Liver (tissue), 9 donors: ENCODE data around the gene AQP12A. TPM values are rescaled to one million over a fixed set of nuclear protein-coding genes. Genes with fewer than 3 reads are reported as not detected.
"Not testable (repeated sequence)": the region's sequence is repeated elsewhere in the genome, so short reads cannot be mapped to it uniquely, and the experiment has no call there.

ENCODE experiments used
- DNase-seq: peaks from one replicate; pipeline ENCODE4 v3.0.0-alpha.2; 2017; ENCODE audit warnings: low spot score
- H3K27ac ChIP-seq, 2 donors: one replicate each; pipeline ENCODE4 v1.7.0; 2013; ENCODE audit warnings: inconsistent platforms in 2 of 2, low read length in 2 of 2, control low read depth in 1 of 2, low read depth in 1 of 2, mild to moderate bottlenecking in 1 of 2
- H3K27me3 ChIP-seq, 4 donors: one replicate each; pipeline versions ENCODE4 v1.6.1 to v1.7.0; 2013; ENCODE audit warnings: low read length in 3 of 4, inconsistent platforms in 1 of 4, mild to moderate bottlenecking in 1 of 4, moderate library complexity in 1 of 4; ENCODE audit not compliant: control insufficient read depth in 4 of 4, insufficient read depth in 4 of 4
- H3K36me3 ChIP-seq, 4 donors: one replicate each; pipeline versions ENCODE4 v1.6.1 to v1.7.0; 2013; ENCODE audit warnings: low read length in 3 of 4, mild to moderate bottlenecking in 3 of 4, low read depth in 1 of 4, moderate library complexity in 1 of 4; ENCODE audit not compliant: control insufficient read depth in 4 of 4, insufficient read depth in 3 of 4
- H3K4me1 ChIP-seq, 4 donors: one replicate each; pipeline versions ENCODE4 v1.6.1 to v1.7.0; 2013; ENCODE audit warnings: low read length in 3 of 4, mild to moderate bottlenecking in 3 of 4, moderate library complexity in 1 of 4; ENCODE audit not compliant: control insufficient read depth in 4 of 4, insufficient read depth in 4 of 4
- H3K4me3 ChIP-seq, 3 donors: one replicate each; pipeline versions ENCODE4 v1.6.1 to v1.7.0; 2013; ENCODE audit warnings: low read length in 3 of 3, control low read depth in 1 of 3, low read depth in 1 of 3, mild to moderate bottlenecking in 1 of 3
- H3K9ac ChIP-seq, 2 donors: one replicate each; pipeline ENCODE4 v1.7.0; 2013; ENCODE audit warnings: low read length in 2 of 2, mild to moderate bottlenecking in 2 of 2, moderate library complexity in 2 of 2, control low read depth in 1 of 2, low read depth in 1 of 2
- H3K9me3 ChIP-seq, 4 donors: one replicate each; pipeline versions ENCODE4 v1.6.1 to v1.7.0; 2013; ENCODE audit warnings: low read length in 3 of 4; ENCODE audit not compliant: control insufficient read depth in 4 of 4
- ATF3 ChIP-seq: IDR thresholded peaks from 2 replicates; pipeline ENCODE4 v1.6.1; 2016; ENCODE audit warnings: antibody characterized with exemption
- EGR1 ChIP-seq, 2 donors: IDR thresholded peaks; 2 replicates each; pipeline ENCODE4 v1.6.1; 2016 to 2018; ENCODE audit warnings: antibody characterized with exemption in 2 of 2, low read depth in 2 of 2
- FOXA1 ChIP-seq: IDR thresholded peaks from 2 replicates; pipeline ENCODE4 v1.6.1; 2016; ENCODE audit warnings: antibody characterized with exemption
- FOXA2 ChIP-seq: IDR thresholded peaks from 2 replicates; pipeline ENCODE4 v1.6.1; 2016; ENCODE audit warnings: antibody characterized with exemption
- GABPA ChIP-seq, 2 donors: IDR thresholded peaks in 1 of 2; conservative IDR thresholded peaks in 1 of 2; 2 replicates each; pipeline ENCODE4 v1.6.1; 2016; ENCODE audit warnings: antibody characterized with exemption in 2 of 2, mild to moderate bottlenecking in 1 of 2, moderate library complexity in 1 of 2
- HNF4A ChIP-seq, 2 donors: conservative IDR thresholded peaks; 2 replicates each; pipeline ENCODE4 v1.6.1; 2016; ENCODE audit warnings: antibody characterized with exemption in 2 of 2, mild to moderate bottlenecking in 2 of 2
- HNF4G ChIP-seq: IDR thresholded peaks from 2 replicates; pipeline ENCODE4 v1.6.1; 2016; ENCODE audit warnings: antibody characterized with exemption
- JUND ChIP-seq, 2 donors: IDR thresholded peaks; 2 replicates each; pipeline ENCODE4 v1.6.1; 2016; ENCODE audit warnings: antibody characterized with exemption in 2 of 2
- MAX ChIP-seq: IDR thresholded peaks from 2 replicates; pipeline ENCODE4 v1.6.1; 2016; ENCODE audit warnings: antibody characterized with exemption
- NR2F2 ChIP-seq: IDR thresholded peaks from 2 replicates; pipeline ENCODE4 v1.6.1; 2016; ENCODE audit warnings: antibody characterized with exemption
- RAD21 ChIP-seq, 2 donors: IDR thresholded peaks; 2 replicates each; pipeline ENCODE4 v1.6.1; 2016; ENCODE audit warnings: antibody characterized with exemption in 2 of 2, mild to moderate bottlenecking in 2 of 2
- REST ChIP-seq: IDR thresholded peaks from 2 replicates; pipeline ENCODE4 v1.6.1; 2016; ENCODE audit warnings: antibody characterized with exemption, mild to moderate bottlenecking
- RXRA ChIP-seq, 2 donors: IDR thresholded peaks; 2 replicates each; pipeline ENCODE4 v1.6.1; 2017 to 2018; ENCODE audit warnings: antibody characterized with exemption in 2 of 2, mild to moderate bottlenecking in 1 of 2
- SP1 ChIP-seq: IDR thresholded peaks from 2 replicates; pipeline ENCODE4 v1.6.1; 2018; ENCODE audit warnings: antibody characterized with exemption, mild to moderate bottlenecking
- TAF1 ChIP-seq: conservative IDR thresholded peaks from 2 replicates; pipeline ENCODE4 v1.6.1; 2016; ENCODE audit warnings: antibody characterized with exemption, mild to moderate bottlenecking
- YY1 ChIP-seq: IDR thresholded peaks from 2 replicates; pipeline ENCODE4 v1.6.1; 2016; ENCODE audit warnings: antibody characterized with exemption, mild to moderate bottlenecking
- WGBS: extraction: QIAGEN DNeasy Blood & Tissue Kit; methylation state at CpG from one replicate; pipeline ENCODE4 v1.1.7; 2013; 5-methylcytosine and 5-hydroxymethylcytosine counted together
- polyA plus RNA-seq, 2 donors: library from polyadenylated mRNA; stranded (reverse) in 1 of 2; unstranded in 1 of 2; fragments of 200-250 nt in 1 of 2; fragments of >200 nt in 1 of 2; fragmentation: Nextera tagmentation in 1 of 2; extraction: Ambion mirVana in 1 of 2; gene quantifications; one replicate each; pipeline versions ENCODE4 v1.2.1 to v1.2.3, GENCODE V29; 2013 to 2015
- total RNA-seq, 2 donors: library from RNA; depleted of rRNA; stranded (reverse); fragments of >200 nt; gene quantifications; one replicate each; pipeline ENCODE4 v1.2.3, GENCODE V29; 2014
- TF ChIP-seq, protein P1 (sequence below): fragments of 150-350 bp; IDR thresholded peaks from 2 replicates; pipeline ENCODE4 v1.5.1; 2017; ENCODE audit warnings: improper control_type of control experiment, low read depth, low read length; ENCODE audit not compliant: missing input control
- TF ChIP-seq, protein P2 (sequence below): IDR thresholded peaks from 2 replicates; pipeline ENCODE4 v1.6.1; 2016; ENCODE audit warnings: antibody characterized with exemption
- donor health status: healthy.
- donor health status: healthy.
- donor health status: healthy.
- donor health status: healthy.
- donor health status: healthy.

The AQP12A gene, protein sequence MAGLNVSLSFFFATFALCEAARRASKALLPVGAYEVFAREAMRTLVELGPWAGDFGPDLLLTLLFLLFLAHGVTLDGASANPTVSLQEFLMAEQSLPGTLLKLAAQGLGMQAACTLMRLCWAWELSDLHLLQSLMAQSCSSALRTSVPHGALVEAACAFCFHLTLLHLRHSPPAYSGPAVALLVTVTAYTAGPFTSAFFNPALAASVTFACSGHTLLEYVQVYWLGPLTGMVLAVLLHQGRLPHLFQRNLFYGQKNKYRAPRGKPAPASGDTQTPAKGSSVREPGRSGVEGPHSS
- not detected for total RNA-seq
- polyA plus RNA-seq = not detected

DNA sequence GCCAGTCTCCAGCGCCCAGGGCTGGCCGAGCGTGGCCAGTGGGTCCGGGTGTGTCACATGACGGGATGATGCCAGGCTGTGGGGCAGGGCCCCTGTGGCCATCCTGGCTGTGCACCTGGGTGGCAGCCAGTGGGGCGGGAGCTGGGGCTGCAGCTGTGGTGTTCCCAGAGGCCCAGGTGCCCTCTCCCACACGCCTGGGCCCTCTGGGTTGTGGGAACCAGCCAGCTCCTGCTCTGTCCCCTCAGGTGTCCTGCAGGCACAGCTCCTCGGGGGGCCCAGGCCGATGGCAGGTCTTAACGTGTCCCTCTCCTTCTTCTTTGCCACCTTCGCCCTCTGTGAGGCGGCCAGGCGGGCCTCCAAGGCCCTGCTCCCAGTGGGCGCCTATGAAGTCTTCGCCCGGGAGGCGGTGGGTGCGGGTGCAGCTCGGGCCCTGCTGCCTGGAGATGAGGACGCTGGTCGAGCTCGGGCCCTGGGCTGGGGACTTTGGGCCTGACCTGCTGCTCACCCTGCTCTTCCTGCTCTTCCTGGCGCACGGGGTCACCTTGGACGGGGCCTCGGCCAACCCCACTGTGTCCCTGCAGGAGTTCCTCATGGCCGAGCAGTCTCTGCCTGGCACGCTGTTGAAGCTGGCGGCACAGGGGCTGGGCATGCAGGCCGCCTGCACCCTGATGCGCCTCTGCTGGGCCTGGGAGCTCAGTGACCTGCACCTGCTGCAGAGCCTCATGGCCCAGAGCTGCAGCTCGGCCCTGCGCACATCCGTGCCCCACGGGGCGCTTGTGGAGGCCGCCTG is at the start of gene AQP12A:
AQP12A (plus strand) TSS at position 236 of the 790 bp plus-strand sequence; CDS start at position 284, 48 bp downstream.
- H3K9ac ChIP-seq, H3K27ac ChIP-seq, H3K4me1 ChIP-seq, H3K36me3 ChIP-seq, H3K27me3 ChIP-seq, H3K4me3 ChIP-seq, H3K9me3 ChIP-seq, DNase-seq: not testable (repeated sequence)
- WGBS = 90% methylated on average over 24 of the region's 37 CpGs

GRCh38 chr2:240642061-240642805 is 49.4 kb upstream of the AQP12A start:
- H3K4me3 ChIP-seq = no peak overlapping the region
- no peaks in the 10 kb centered on the region for H3K4me1 ChIP-seq
- WGBS = 83% methylated on average over 36 of the region's 36 CpGs
- H3K9me3 ChIP-seq = no peaks in the 10 kb centered on the region
- H3K27ac ChIP-seq = no peak overlapping the region
- no peak for DNase-seq
- no peaks in the 10 kb centered on the region for H3K36me3 ChIP-seq
- no peak for TF ChIP-seq HNF4A (conservative IDR thresholded peaks at IDR 0.05)
- TF ChIP-seq MAX = no peak
- TF ChIP-seq REST = no peak
- no peak for TF ChIP-seq EGR1 (IDR thresholded peaks at IDR 0.05; ENCODE audit: low read depth in 2 of 2)
- no peak for TF ChIP-seq JUND (IDR thresholded peaks at IDR 0.05)
- TF ChIP-seq HNF4G = no peak
- no peak for TF ChIP-seq GABPA (IDR thresholded peaks at IDR 0.05 in 1 of 2, conservative IDR thresholded peaks at IDR 0.05 in 1 of 2)
- no peak for TF ChIP-seq RAD21 (IDR thresholded peaks at IDR 0.05)
- TF ChIP-seq FOXA2 = no peak
- TF ChIP-seq, protein P1, sequence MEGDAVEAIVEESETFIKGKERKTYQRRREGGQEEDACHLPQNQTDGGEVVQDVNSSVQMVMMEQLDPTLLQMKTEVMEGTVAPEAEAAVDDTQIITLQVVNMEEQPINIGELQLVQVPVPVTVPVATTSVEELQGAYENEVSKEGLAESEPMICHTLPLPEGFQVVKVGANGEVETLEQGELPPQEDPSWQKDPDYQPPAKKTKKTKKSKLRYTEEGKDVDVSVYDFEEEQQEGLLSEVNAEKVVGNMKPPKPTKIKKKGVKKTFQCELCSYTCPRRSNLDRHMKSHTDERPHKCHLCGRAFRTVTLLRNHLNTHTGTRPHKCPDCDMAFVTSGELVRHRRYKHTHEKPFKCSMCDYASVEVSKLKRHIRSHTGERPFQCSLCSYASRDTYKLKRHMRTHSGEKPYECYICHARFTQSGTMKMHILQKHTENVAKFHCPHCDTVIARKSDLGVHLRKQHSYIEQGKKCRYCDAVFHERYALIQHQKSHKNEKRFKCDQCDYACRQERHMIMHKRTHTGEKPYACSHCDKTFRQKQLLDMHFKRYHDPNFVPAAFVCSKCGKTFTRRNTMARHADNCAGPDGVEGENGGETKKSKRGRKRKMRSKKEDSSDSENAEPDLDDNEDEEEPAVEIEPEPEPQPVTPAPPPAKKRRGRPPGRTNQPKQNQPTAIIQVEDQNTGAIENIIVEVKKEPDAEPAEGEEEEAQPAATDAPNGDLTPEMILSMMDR = no peak
- TF ChIP-seq SP1 = no peak
- TF ChIP-seq ATF3 = no peak
- TF ChIP-seq, protein P2, sequence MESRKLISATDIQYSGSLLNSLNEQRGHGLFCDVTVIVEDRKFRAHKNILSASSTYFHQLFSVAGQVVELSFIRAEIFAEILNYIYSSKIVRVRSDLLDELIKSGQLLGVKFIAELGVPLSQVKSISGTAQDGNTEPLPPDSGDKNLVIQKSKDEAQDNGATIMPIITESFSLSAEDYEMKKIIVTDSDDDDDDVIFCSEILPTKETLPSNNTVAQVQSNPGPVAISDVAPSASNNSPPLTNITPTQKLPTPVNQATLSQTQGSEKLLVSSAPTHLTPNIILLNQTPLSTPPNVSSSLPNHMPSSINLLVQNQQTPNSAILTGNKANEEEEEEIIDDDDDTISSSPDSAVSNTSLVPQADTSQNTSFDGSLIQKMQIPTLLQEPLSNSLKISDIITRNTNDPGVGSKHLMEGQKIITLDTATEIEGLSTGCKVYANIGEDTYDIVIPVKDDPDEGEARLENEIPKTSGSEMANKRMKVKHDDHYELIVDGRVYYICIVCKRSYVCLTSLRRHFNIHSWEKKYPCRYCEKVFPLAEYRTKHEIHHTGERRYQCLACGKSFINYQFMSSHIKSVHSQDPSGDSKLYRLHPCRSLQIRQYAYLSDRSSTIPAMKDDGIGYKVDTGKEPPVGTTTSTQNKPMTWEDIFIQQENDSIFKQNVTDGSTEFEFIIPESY = no peak
- TF ChIP-seq RXRA (IDR thresholded peaks at IDR 0.05) = no peak
- no peak for TF ChIP-seq NR2F2
- no peak for TF ChIP-seq FOXA1
- TF ChIP-seq YY1 = no peak
- no peak for TF ChIP-seq TAF1
- H3K9ac ChIP-seq = no peak overlapping the region
- no peaks in the 10 kb centered on the region for H3K27me3 ChIP-seq
